HepG2 (cell line): ENCODE measurements around the gene CHCT1. TPM values are rescaled to one million over a fixed set of nuclear protein-coding genes. Genes with fewer than 3 reads are reported as not detected.
A peak's percentile ranks its signal among the peaks of the same experiment; 100 is the strongest.

Source experiments
- AKAP8 ChIP-seq: sonication (generic); formaldehyde crosslinking; IDR thresholded peaks from 2 replicates; pipeline ENCODE4 v1.5.1; 2020; ENCODE audit warnings: mild to moderate bottlenecking, missing genetic modification reagents
- GMEB1 ChIP-seq: sonication (generic); formaldehyde crosslinking; IDR thresholded peaks from 2 replicates; pipeline ENCODE4 v1.5.1; 2020; ENCODE audit warnings: missing genetic modification reagents, mild to moderate bottlenecking, borderline replicate concordance
- HMGXB3 ChIP-seq: sonication (generic); formaldehyde crosslinking; IDR thresholded peaks from 2 replicates; pipeline ENCODE4 v1.4.0; 2020; ENCODE audit warnings: missing genetic modification reagents, borderline replicate concordance
- HNF1B ChIP-seq: sonication (generic); formaldehyde crosslinking; IDR thresholded peaks from 2 replicates; pipeline ENCODE4 v1.5.1; 2020; ENCODE audit warnings: mild to moderate bottlenecking, moderate library complexity, missing genetic modification reagents
- HOXA9 ChIP-seq: sonication (generic); formaldehyde crosslinking; IDR thresholded peaks from 2 replicates; pipeline ENCODE4 v1.8.1; 2022; ENCODE audit warnings: missing genetic modification reagents, mild to moderate bottlenecking, moderate library complexity, borderline replicate concordance
- MEF2D ChIP-seq: sonication (generic); formaldehyde crosslinking; IDR thresholded peaks from 2 replicates; pipeline ENCODE4 v1.5.1; 2020; ENCODE audit warnings: mild to moderate bottlenecking, missing genetic modification reagents
- MEIS1 ChIP-seq: sonication (generic); formaldehyde crosslinking; IDR thresholded peaks from 2 replicates; pipeline ENCODE4 v1.9.0; 2021; ENCODE audit warnings: mild to moderate bottlenecking, missing genetic modification reagents, moderate library complexity, borderline replicate concordance
- NCOA1 ChIP-seq: sonication (generic); formaldehyde crosslinking; IDR thresholded peaks from 2 replicates; pipeline ENCODE4 v1.9.0; 2021; ENCODE audit warnings: missing genetic modification reagents
- RBM39 ChIP-seq: fragments of 200-400 bp; formaldehyde crosslinking; IDR thresholded peaks from one replicate; pipeline ENCODE4 v1.6.1; 2018; ENCODE audit warnings: antibody characterized with exemption, mild to moderate bottlenecking, low read depth, low read length; ENCODE audit not compliant: poor library complexity, severe bottlenecking
- SATB2 ChIP-seq: sonication (generic); formaldehyde crosslinking; IDR thresholded peaks from 2 replicates; pipeline ENCODE4 v1.5.0; 2020; ENCODE audit warnings: missing genetic modification reagents
- TBX2 ChIP-seq: sonication (generic); formaldehyde crosslinking; IDR thresholded peaks from 2 replicates; pipeline ENCODE4 v1.5.0; 2020; ENCODE audit warnings: missing genetic modification reagents, mild to moderate bottlenecking, borderline replicate concordance
- ZBTB21 ChIP-seq: sonication (generic); formaldehyde crosslinking; IDR thresholded peaks from 2 replicates; pipeline ENCODE4 v1.4.0; 2020; ENCODE audit warnings: missing genetic modification reagents
- ZNF335 ChIP-seq: sonication (generic); formaldehyde crosslinking; IDR thresholded peaks from 2 replicates; pipeline ENCODE4 v1.4.0; 2020; ENCODE audit warnings: missing genetic modification reagents
- ZNF501 ChIP-seq: sonication (generic); formaldehyde crosslinking; IDR thresholded peaks from 2 replicates; pipeline ENCODE4 v1.5.1; 2020; ENCODE audit warnings: mild to moderate bottlenecking, moderate library complexity, missing genetic modification reagents
- ZNF598 ChIP-seq: sonication (generic); formaldehyde crosslinking; IDR thresholded peaks from 2 replicates; pipeline ENCODE4 v1.5.1; 2020; ENCODE audit warnings: mild to moderate bottlenecking, missing genetic modification reagents, borderline replicate concordance
- ZNF710 ChIP-seq: sonication (generic); formaldehyde crosslinking; IDR thresholded peaks from 2 replicates; pipeline ENCODE4 v1.5.0; 2020; ENCODE audit warnings: mild to moderate bottlenecking, missing genetic modification reagents, borderline replicate concordance
- ZNF891 ChIP-seq: sonication (generic); formaldehyde crosslinking; IDR thresholded peaks from 2 replicates; pipeline ENCODE4 v1.5.0; 2020; ENCODE audit warnings: mild to moderate bottlenecking, missing genetic modification reagents
- polyA plus RNA-seq, 8 experiments: library from polyadenylated mRNA; depleted of rRNA in 3 of 8; stranded (reverse) in 7 of 8; unstranded in 1 of 8; fragments of >200 nt; fragmentation: Illumina TruSeq in 4 of 8; extraction: Trizol in 4 of 8; gene quantifications; 2 replicates each; pipeline versions ENCODE4 v1.2.1 to v1.2.3, GENCODE V29; 2011 to 2016; ENCODE audit warnings: low read depth in 4 of 8, missing spikeins in 1 of 8, mixed read lengths in 1 of 8; ENCODE audit not compliant: insufficient read depth in 1 of 8
- total RNA-seq, 5 experiments: library from RNA; depleted of rRNA; stranded (reverse); fragments of >200 nt; fragmentation: Illumina TruSeq; extraction: Trizol; gene quantifications; 2 replicates each; pipeline ENCODE4 v1.2.3, GENCODE V29; 2016; ENCODE audit warnings: low read depth in 1 of 5

The CHCT1 gene
- total and polyA plus RNA-seq, 2 of the 13 experiments (the other 11 are each of a cell fraction or from before 2014, with no cell fraction given): not detected

- 0 out of 2 replicates have a peak, but pooled peaks have one; percentile 50 for TF ChIP-seq MEIS1
- TF ChIP-seq GMEB1 (CRISPR knock-in tag): no peak
- TF ChIP-seq ZNF501: peak; percentile 15; the same call in 1 of the 2 replicates
- TF ChIP-seq ZBTB21 (CRISPR knock-in tag): no peak
- 0 out of 2 replicates have a peak, but pooled peaks have one; percentile 31 for TF ChIP-seq HNF1B
- no peak for TF ChIP-seq MEF2D (CRISPR knock-in tag)
- TF ChIP-seq ZNF891 (CRISPR knock-in tag): peak; percentile 73; the same call in 1 of the 2 replicates
- no peak for TF ChIP-seq RBM39
- no peak; the same call in 1 of the 2 replicates for TF ChIP-seq ZNF598 (CRISPR knock-in tag)
- no peak for TF ChIP-seq SATB2 (CRISPR knock-in tag)
- no peak for TF ChIP-seq ZNF335 (CRISPR knock-in tag)
- no peak for TF ChIP-seq HMGXB3
- TF ChIP-seq ZNF710 (CRISPR knock-in tag): no peak
- TF ChIP-seq HOXA9 (CRISPR knock-in tag): 0 out of 2 replicates have a peak, but pooled peaks have one; percentile 14
- no peak for TF ChIP-seq AKAP8 (CRISPR knock-in tag)
- no peak for TF ChIP-seq NCOA1 (CRISPR knock-in tag)
- peak; percentile 60; the same call in 1 of the 2 replicates for TF ChIP-seq TBX2 (CRISPR knock-in tag)
These were observed 772 bp upstream of the CHCT1 start (continued) for GRCh38 chr17:60421273-60422161.
